ENCODE results near the gene QSOX1. TPM values are rescaled to one million over a fixed set of nuclear protein-coding genes. Genes with fewer than 3 reads are reported as not detected.
A peak's percentile ranks its signal among the peaks of the same experiment; 100 is the strongest.

QSOX1 gene
- total RNA-seq, 4 donors from 2014 or later, result 65.9 to 124 (median 93.7) TPM

GRCh38 chr1:180206581-180206980 lies 51.9 kb downstream of the QSOX1 start:
- Histone ChIP-seq H3K4me3 (no peak overlapping the region), H3K27me3 (no peaks in the 10 kb centered on the region), H3K27ac (no peak overlapping the region), H3K36me3 (no peaks in the 10 kb centered on the region), H3K9me3 (no peaks in the 10 kb centered on the region), H3K4me1 (no peaks in the 10 kb centered on the region)
- intact Hi-C loops (cut with DNase I; ENCODE audit: low total_unique reads), result no loop called here
- no peak for TF ChIP-seq CTCF (IDR thresholded peaks at IDR 0.05 in 4 of 5, conservative IDR thresholded peaks at IDR 0.05 in 1 of 5)
- no peak for TF ChIP-seq POLR2A (IDR thresholded peaks at IDR 0.05)
- no peak for ATAC-seq
- no peak for DNase-seq
- in situ Hi-C loops (cut with MboI; ENCODE audit: low sequenced_read_pairs in 4 of 4), result no loop called here

GRCh38 chr1:180208264-180208663 lies 53.6 kb downstream of the QSOX1 start:
- ATAC-seq (no peak), DNase-seq (no peak)
- Histone ChIP-seq H3K36me3 (no peaks in the 10 kb centered on the region), H3K27ac (no peak overlapping the region), H3K27me3 (no peaks in the 10 kb centered on the region), H3K4me3 (no peak overlapping the region), H3K9me3 (no peaks in the 10 kb centered on the region), H3K4me1 (no peaks in the 10 kb centered on the region)
- in situ Hi-C loops (cut with MboI; ENCODE audit: low sequenced_read_pairs in 4 of 4) (no loop called here), intact Hi-C loops (cut with DNase I; ENCODE audit: low total_unique reads) (no loop called here)
- TF ChIP-seq CTCF (IDR thresholded peaks at IDR 0.05 in 4 of 5, conservative IDR thresholded peaks at IDR 0.05 in 1 of 5) (no peak), POLR2A (IDR thresholded peaks at IDR 0.05) (no peak)

- Histone ChIP-seq H3K36me3 (no peaks in the 10 kb centered on the region), H3K9me3 (no peaks in the 10 kb centered on the region), H3K4me3 (no peak overlapping the region), H3K27ac (no peak overlapping the region), H3K27me3 (no peaks in the 10 kb centered on the region), H3K4me1 (no peaks in the 10 kb centered on the region)
- intact Hi-C loops (cut with DNase I; ENCODE audit: low total_unique reads) (no loop called here), in situ Hi-C loops (cut with MboI; ENCODE audit: low sequenced_read_pairs in 4 of 4) (no loop called here)
- TF ChIP-seq POLR2A (IDR thresholded peaks at IDR 0.05) (no peak), CTCF (IDR thresholded peaks at IDR 0.05 in 4 of 5, conservative IDR thresholded peaks at IDR 0.05 in 1 of 5) (no peak)
- ATAC-seq, result peak in 1 of 2 donors; percentile 14
- DNase-seq, result no peak
Observed at GRCh38 chr1:180210008-180210620, 55.4 kb downstream of the QSOX1 start.

- TF ChIP-seq CTCF (IDR thresholded peaks at IDR 0.05 in 4 of 5, conservative IDR thresholded peaks at IDR 0.05 in 1 of 5) (no peak), POLR2A (IDR thresholded peaks at IDR 0.05) (no peak)
- DNase-seq, result no peak
Observed at GRCh38 chr1:180211156-180211859, 56.6 kb downstream of the QSOX1 start.

More at GRCh38 chr1:180211156-180211859, 56.6 kb downstream of the QSOX1 start:
- in situ Hi-C loops (cut with MboI; ENCODE audit: low sequenced_read_pairs in 4 of 4), result no loop called here
- no peak overlapping the region for H3K27ac ChIP-seq
- H3K4me3 ChIP-seq, result no peak overlapping the region
- intact Hi-C loops (cut with DNase I; ENCODE audit: low total_unique reads), result no loop called here
- no peaks in the 10 kb centered on the region for H3K36me3 ChIP-seq
- no peaks in the 10 kb centered on the region for H3K4me1 ChIP-seq
- no peaks in the 10 kb centered on the region for H3K9me3 ChIP-seq
- no peaks in the 10 kb centered on the region for H3K27me3 ChIP-seq
- ATAC-seq, result no peak
